Right lobe of liver (tissue), 6 donors: ENCODE results near the gene CYREN. TPM values are rescaled to one million over a fixed set of nuclear protein-coding genes. Genes with fewer than 3 reads are reported as not detected.

Experiments used
- ATAC-seq, 4 donors: fragments of 200-7000 bp; cut with Tn5 transposase; one replicate each; pipeline ENCODE4 v1.9.1; 2020; ENCODE audit warnings: mild to moderate bottlenecking in 4 of 4, moderate library complexity in 4 of 4
- DNase-seq, 3 donors: peaks; one replicate each; pipeline ENCODE4 v3.0.0-alpha.2; 2020
- H3K27ac ChIP-seq, 3 donors: fragments of 200-600 bp; one replicate each; pipeline ENCODE4 v1.8.0; 2022
- H3K27me3 ChIP-seq, 2 donors: fragments of 200-600 bp; one replicate each; pipeline ENCODE4 v1.8.0; 2022
- H3K36me3 ChIP-seq, 4 donors: fragments of 200-600 bp; sonication (generic) in 1 of 4; one replicate each; pipeline versions ENCODE4 v1.5.1 to v1.8.0; 2017 to 2022; ENCODE audit warnings: control low read depth in 1 of 4
- H3K4me1 ChIP-seq, 4 donors: fragments of 200-600 bp; sonication (generic) in 1 of 4; one replicate each; pipeline versions ENCODE4 v1.5.1 to v1.8.0; 2017 to 2022; ENCODE audit warnings: control low read depth in 1 of 4
- H3K4me3 ChIP-seq, 3 donors: fragments of 200-600 bp; one replicate each; pipeline ENCODE4 v1.8.0; 2022
- H3K9me3 ChIP-seq, 4 donors: fragments of 200-600 bp; sonication (generic) in 1 of 4; one replicate each; pipeline versions ENCODE4 v1.5.1 to v1.8.0; 2017 to 2022; ENCODE audit warnings: control low read depth in 1 of 4
- POLR2A ChIP-seq: fragments of 450-650 bp; IDR thresholded peaks from one replicate; pipeline ENCODE4 v1.6.1; 2017; ENCODE audit warnings: antibody characterized with exemption, mild to moderate bottlenecking
- WGBS: methylation state at CpG from one replicate; pipeline ENCODE4 v1.1.6; 2018; ENCODE audit warnings: low coverage, low lambda C conversion rate; ENCODE audit not compliant: insufficient coverage; ENCODE audit errors: missing lambda C conversion rate; 5-methylcytosine and 5-hydroxymethylcytosine counted together
- intact Hi-C, 2 donors: fragments of 100-400 bp; cut with DNase I; formaldehyde crosslinking; loops; one replicate each; pipeline versions ENCODE4 v1.11.2 to v1.14.1; 2022
- total RNA-seq, 6 experiments: library from RNA; depleted of rRNA in 2 of 6; stranded (reverse); fragments of >200 nt in 2 of 6; fragmentation: NEBNext Ultra II Directional in 3 of 6; extraction: Animal tissue kit (Norgen Biotek cat#: 25700) in 3 of 6; gene quantifications; one replicate each; pipeline versions ENCODE4 v1.1.0 to v1.2.4, GENCODE V29; 2016 to 2023
- TF ChIP-seq, protein P1 (sequence below), 4 donors: fragments of 200-600 bp in 3 of 4; fragments of 450-650 bp in 1 of 4; IDR thresholded peaks; one replicate each; pipeline versions ENCODE4 v1.5.1 to v1.8.0; 2016 to 2022; ENCODE audit warnings: antibody characterized with exemption in 4 of 4, mild to moderate bottlenecking in 2 of 4
- donor health status: DM: no; HTN: yes; CAD: no.
- donor health status: DM: no; HTN: no; CAD: no.
- donor health status: DM: no; HTN: no; CAD: no.
- donor health status: DM: no; HTN: yes; CAD: no.
- donor health status: DM: no; HTN: yes; CAD: no.

Gene CYREN
- total RNA-seq, 6 experiments from 2014 or later, result 11.5 to 17.1 (median 15.0) TPM

DNA sequence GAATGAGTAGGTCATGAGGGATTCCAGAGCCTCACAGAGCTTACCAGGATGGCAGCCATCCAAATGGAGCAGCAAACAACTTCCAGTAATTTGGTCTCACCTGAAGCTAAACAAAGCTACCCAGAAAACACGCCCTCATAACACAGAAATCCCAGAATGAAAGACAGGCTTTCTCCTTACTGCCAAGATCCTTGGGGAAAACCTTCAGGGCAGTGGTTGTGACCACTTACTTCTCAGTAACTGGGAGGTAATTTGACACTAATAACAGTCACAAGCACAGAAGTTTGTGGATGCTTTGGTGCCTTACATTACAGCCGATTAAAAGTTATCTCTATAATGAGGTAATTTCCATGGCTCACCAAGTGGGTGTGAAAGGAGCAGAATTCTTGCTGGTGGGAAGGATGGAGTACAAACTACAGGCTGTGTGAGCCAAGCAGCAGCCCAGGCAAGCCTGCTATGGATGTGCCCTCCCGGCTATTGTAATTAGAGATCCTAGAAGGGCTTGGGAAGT, 30.4 kb upstream of the CYREN start:
- no peak overlapping the region for H3K27ac ChIP-seq
- no peaks in the 10 kb centered on the region for H3K27me3 ChIP-seq
- WGBS, result 76% methylated on average over 3 of the region's 3 CpGs
- TF ChIP-seq, protein P1, sequence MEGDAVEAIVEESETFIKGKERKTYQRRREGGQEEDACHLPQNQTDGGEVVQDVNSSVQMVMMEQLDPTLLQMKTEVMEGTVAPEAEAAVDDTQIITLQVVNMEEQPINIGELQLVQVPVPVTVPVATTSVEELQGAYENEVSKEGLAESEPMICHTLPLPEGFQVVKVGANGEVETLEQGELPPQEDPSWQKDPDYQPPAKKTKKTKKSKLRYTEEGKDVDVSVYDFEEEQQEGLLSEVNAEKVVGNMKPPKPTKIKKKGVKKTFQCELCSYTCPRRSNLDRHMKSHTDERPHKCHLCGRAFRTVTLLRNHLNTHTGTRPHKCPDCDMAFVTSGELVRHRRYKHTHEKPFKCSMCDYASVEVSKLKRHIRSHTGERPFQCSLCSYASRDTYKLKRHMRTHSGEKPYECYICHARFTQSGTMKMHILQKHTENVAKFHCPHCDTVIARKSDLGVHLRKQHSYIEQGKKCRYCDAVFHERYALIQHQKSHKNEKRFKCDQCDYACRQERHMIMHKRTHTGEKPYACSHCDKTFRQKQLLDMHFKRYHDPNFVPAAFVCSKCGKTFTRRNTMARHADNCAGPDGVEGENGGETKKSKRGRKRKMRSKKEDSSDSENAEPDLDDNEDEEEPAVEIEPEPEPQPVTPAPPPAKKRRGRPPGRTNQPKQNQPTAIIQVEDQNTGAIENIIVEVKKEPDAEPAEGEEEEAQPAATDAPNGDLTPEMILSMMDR (IDR thresholded peaks at IDR 0.05), result no peak
- TF ChIP-seq POLR2A, result no peak
- H3K9me3 ChIP-seq, result no peaks in the 10 kb centered on the region
- DNase-seq, result no peak
- no peaks in the 10 kb centered on the region for H3K4me1 ChIP-seq
- no peak overlapping the region for H3K4me3 ChIP-seq
- intact Hi-C loops, result no loop called here
- ATAC-seq, result no peak
- peaks cover 0 to 64% (median 5%) of the 10 kb centered on the region in 4 donors for H3K36me3 ChIP-seq

DNA sequence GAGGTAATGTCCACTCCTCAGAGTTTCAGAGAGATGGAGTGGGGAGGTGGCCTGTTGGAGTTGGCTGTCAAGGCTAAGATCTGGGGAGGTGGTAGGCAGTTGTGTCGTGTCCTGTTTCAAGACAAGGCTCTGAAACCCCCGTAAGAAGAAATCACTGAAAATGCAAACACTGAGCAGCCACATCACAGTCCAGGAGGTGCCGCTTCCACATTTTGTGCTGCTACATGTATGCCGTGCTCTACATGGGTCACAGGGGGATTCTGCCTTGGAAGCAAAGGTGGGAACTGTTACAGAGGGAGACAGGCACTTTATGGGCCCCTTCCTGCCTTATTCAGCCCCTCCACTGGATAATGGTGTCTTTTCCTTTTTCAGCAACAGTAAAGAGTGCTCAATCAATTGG, 28.9 kb upstream of the CYREN start:
- Histone ChIP-seq H3K36me3 (peaks cover 0 to 72% (median 6%) of the 10 kb centered on the region in 4 donors), H3K4me1 (no peaks in the 10 kb centered on the region), H3K4me3 (no peak overlapping the region), H3K27me3 (no peaks in the 10 kb centered on the region), H3K27ac (no peak overlapping the region), H3K9me3 (no peaks in the 10 kb centered on the region)
- ATAC-seq (no peak), DNase-seq (no peak)
- intact Hi-C loops, result no loop called here
- no peak for TF ChIP-seq POLR2A
- 86% methylated on average over 2 of the region's 4 CpGs for WGBS

DNA sequence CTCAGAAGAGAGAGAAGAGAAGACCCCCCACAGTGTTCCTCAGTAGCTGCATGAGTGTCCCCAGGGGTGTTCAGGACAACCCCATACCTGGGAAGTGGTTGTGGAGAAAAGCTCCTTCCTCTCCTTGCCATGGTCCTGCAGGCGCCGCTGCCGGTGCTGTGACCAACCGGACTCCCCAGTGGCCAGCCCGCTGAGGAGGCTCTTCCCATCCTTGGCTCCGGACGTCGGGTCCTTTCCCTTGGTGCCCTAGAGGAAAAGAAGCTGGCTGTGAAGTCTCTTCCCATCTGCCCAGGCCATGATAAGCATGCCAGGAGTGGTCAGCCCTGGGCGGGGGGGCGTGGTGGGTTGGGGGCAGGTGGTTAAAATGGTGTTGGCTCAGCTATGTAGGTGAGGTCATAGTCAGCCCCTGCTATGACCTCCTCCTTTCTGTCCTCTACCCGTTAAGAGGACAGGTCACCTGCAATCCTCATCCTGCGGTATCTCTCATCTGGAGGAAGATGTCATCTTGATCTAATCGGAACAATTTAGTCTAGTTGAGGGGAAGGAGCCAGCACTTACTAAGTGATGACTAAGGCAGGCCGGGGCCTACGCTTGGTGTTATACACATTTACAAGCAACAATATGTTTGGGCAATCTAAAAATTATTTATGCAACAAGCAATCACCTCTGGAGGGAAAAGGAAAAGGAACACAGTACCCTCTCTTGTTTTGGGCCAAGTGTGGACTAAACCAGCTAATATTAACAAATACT, 27.6 kb upstream of the CYREN start:
- DNase-seq, result no peak

DNA sequence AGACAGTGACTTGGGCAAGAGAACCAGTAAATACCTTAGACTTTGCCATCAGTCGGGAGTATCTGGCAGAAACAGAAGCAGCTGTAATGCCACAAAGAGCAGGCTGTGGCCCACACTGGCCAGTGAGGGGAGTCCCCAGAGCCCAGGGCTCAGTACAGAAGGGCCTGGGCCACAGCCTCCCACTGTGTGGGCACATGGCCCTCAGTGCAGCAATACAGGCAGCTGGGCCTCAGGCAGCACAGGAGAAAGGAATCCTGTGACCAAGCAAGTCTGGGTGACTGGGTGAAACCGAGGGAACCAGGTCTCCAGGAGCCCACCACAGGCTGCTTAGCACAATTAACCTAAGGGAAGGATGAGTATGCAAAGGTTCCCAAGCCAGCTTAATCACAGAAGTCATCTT, 26.8 kb upstream of the CYREN start:
- ATAC-seq, result peak in 1 of 4 donors; percentile 18
- TF ChIP-seq, protein P1 (IDR thresholded peaks at IDR 0.05), result no peak
- no peak for TF ChIP-seq POLR2A
- Histone ChIP-seq H3K9me3 (no peaks in the 10 kb centered on the region), H3K4me1 (no peaks in the 10 kb centered on the region), H3K4me3 (no peak overlapping the region), H3K27ac (no peak overlapping the region), H3K27me3 (no peaks in the 10 kb centered on the region), H3K36me3 (peaks cover 4 to 68% (median 8%) of the 10 kb centered on the region in 4 donors)
- no peak for DNase-seq
- intact Hi-C loops, result no loop called here
- WGBS, result 100% methylated on average over 1 of the region's 2 CpGs

More for the DNA sequence above, 27.6 kb upstream of the CYREN start:
- H3K36me3 ChIP-seq, result peaks cover 4 to 68% (median 6%) of the 10 kb centered on the region in 4 donors
- no peaks in the 10 kb centered on the region for H3K9me3 ChIP-seq
- no peak overlapping the region for H3K27ac ChIP-seq
- no peaks in the 10 kb centered on the region for H3K27me3 ChIP-seq
- no peaks in the 10 kb centered on the region for H3K4me1 ChIP-seq
- no peak overlapping the region for H3K4me3 ChIP-seq
- 74% methylated on average over 3 of the region's 15 CpGs for WGBS
- TF ChIP-seq POLR2A, result no peak
- TF ChIP-seq, protein P1 (IDR thresholded peaks at IDR 0.05), result no peak
- intact Hi-C loops, result no loop called here
- ATAC-seq, result no peak

DNA sequence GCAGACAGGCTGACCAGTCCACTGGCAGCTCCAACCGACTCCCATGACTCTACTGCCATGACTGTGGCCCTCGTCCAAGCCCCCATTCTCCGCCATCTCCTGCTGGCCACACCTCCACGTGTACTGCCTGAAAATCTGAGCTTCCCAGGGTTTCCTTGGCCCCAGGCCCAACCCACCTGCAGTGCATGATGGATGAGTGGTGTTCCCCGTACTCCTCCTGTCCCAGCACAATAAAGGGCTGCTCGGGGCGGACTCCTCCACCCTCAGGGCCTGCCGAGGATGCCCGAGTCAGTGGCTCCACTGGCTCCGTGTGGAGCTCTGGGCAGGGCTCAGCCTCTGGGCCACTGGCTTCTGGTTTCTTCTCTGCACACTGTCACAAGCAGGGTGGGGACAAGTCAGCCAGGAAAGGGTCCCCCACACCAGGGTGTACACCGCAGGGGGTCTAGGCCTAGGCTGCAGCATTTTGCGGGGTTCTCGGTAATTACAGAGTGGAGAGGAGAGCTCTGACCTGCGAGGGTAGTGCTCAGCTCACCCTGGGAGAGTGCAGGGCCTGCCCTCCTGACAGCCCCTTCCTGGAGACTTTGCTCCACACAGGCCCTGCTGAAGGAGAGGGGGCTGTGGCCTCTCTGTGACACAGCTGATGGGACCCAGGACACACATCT, 25.6 kb upstream of the CYREN start:
- H3K36me3 ChIP-seq, result peaks cover 4 to 61% (median 9%) of the 10 kb centered on the region in 4 donors
- intact Hi-C loops, result no loop called here
- DNase-seq (no peak), ATAC-seq (peak in 2 of 4 donors; percentile 6 to 17)
- no peaks in the 10 kb centered on the region for H3K4me1 ChIP-seq
- H3K27ac ChIP-seq, result no peak overlapping the region
- no peak overlapping the region for H3K4me3 ChIP-seq
- no peaks in the 10 kb centered on the region for H3K9me3 ChIP-seq
- TF ChIP-seq, protein P1 (IDR thresholded peaks at IDR 0.05), result no peak
- no peak for TF ChIP-seq POLR2A
- WGBS, result 95% methylated on average over 4 of the region's 14 CpGs
- no peaks in the 10 kb centered on the region for H3K27me3 ChIP-seq
